GM12878 (cell line): ENCODE measurements around the gene LENG1. TPM values are rescaled to one million over a fixed set of nuclear protein-coding genes. Genes with fewer than 3 reads are reported as not detected.
A peak's percentile ranks its signal among the peaks of the same experiment; 100 is the strongest.

Experiments used
- ATAC-seq: fragments of 200-7000 bp; cut with Tn5 transposase; 3 replicates; pipeline ENCODE4 v1.9.1; 2020; ENCODE audit warnings: mild to moderate bottlenecking, moderate library complexity
- BruUV-seq: library from RNA; stranded (reverse); fragments of 400-500 nt; replicated peaks from 2 replicates; lab custom pipeline; 2021; lab: Mats Ljungman, UMichigan
- CTCF ChIA-PET: fragments of 300-600 bp; sonication (Branson Sonifier 250); formaldehyde crosslinking; extraction: SDS; loops from one replicate; lab custom pipeline; 2021; ENCODE audit warnings: inconsistent platforms; lab: Yijun Ruan, JAX
- POLR2A ChIA-PET: fragments of 350-600 bp; formaldehyde crosslinking; extraction: SDS; loops from one replicate; lab custom pipeline; 2021; ENCODE audit warnings: inconsistent platforms; lab: Charles Lee
- RAD21 ChIA-PET: fragments of 300-600 bp; sonication (Branson Sonifier 250); formaldehyde crosslinking; loops from one replicate; lab custom pipeline; 2023; ENCODE audit warnings: antibody characterized with exemption; ENCODE audit not compliant: unreplicated experiment; lab: Charles Lee
- SMC1A ChIA-PET: fragments of 300-600 bp; sonication (Branson Sonifier 250); formaldehyde crosslinking; loops from one replicate; lab custom pipeline; 2023; ENCODE audit not compliant: unreplicated experiment, uncharacterized antibody; lab: Charles Lee
- DNase-seq: peaks from one replicate; pipeline ENCODE4 v3.0.0-alpha.2; 2011; ENCODE audit warnings: low read depth, low spot score
- FAIRE-seq: peaks from 3 replicates; lab custom pipeline; 2011; peaks lifted over from hg19 to GRCh38; lab: Jason Lieb, UNC
- H2AFZ ChIP-seq: 2 replicates; pipeline ENCODE4 v1.6.0; 2011; ENCODE audit warnings: low read depth, low read length, control low read depth; ENCODE audit not compliant: control insufficient read depth
- H3K27ac ChIP-seq: 2 replicates; pipeline ENCODE4 v1.5.1; 2011; ENCODE audit warnings: control low read depth; ENCODE audit not compliant: control insufficient read depth, insufficient read depth
- H3K27me3 ChIP-seq, 2 experiments: replicated peaks in 1 of 2; 2 replicates each; pipeline versions ENCODE4 v1.6.0 to v1.6.1; 2011; ENCODE audit warnings: low read length in 1 of 2; ENCODE audit not compliant: control insufficient read depth in 2 of 2, insufficient read depth in 2 of 2
- H3K36me3 ChIP-seq, 2 experiments: 2 replicates each; pipeline ENCODE4 v1.5.1; 2011; ENCODE audit warnings: low read length in 1 of 2; ENCODE audit not compliant: control insufficient read depth in 2 of 2, insufficient read depth in 2 of 2
- H3K4me1 ChIP-seq: 2 replicates; pipeline ENCODE4 v1.6.1; 2011; ENCODE audit warnings: mild to moderate bottlenecking, low read length, moderate library complexity, mixed read lengths; ENCODE audit not compliant: control insufficient read depth, insufficient read depth
- H3K4me2 ChIP-seq: 2 replicates; pipeline ENCODE4 v1.6.0; 2011; ENCODE audit warnings: control low read depth; ENCODE audit not compliant: control insufficient read depth, insufficient read depth
- H3K4me3 ChIP-seq: fragments of 200-600 bp; sonication (generic); 2 replicates; pipeline ENCODE4 v1.5.1; 2016
- H3K79me2 ChIP-seq: 2 replicates; pipeline ENCODE4 v1.6.0; 2011; ENCODE audit warnings: low read length; ENCODE audit not compliant: control insufficient read depth, insufficient read depth
- H3K9ac ChIP-seq: 2 replicates; pipeline ENCODE4 v1.8.0; 2011; ENCODE audit warnings: low read length, control low read depth, mixed read lengths; ENCODE audit not compliant: control insufficient read depth, insufficient read depth
- H3K9me3 ChIP-seq: replicated peaks from 3 replicates; pipeline ENCODE4 v1.5.1; 2011; ENCODE audit warnings: mild to moderate bottlenecking, low read length; ENCODE audit not compliant: control insufficient read depth, insufficient read depth
- H4K20me1 ChIP-seq: 2 replicates; pipeline ENCODE4 v1.6.0; 2011; ENCODE audit not compliant: control insufficient read depth, insufficient read depth
- BCL11A ChIP-seq: IDR thresholded peaks from 2 replicates; pipeline ENCODE4 v1.6.1; 2011; ENCODE audit warnings: low read depth, low read length
- FOS ChIP-seq: IDR thresholded peaks from 3 replicates; pipeline ENCODE4 v1.6.1; 2011; ENCODE audit warnings: borderline replicate concordance; ENCODE audit not compliant: insufficient read length; ENCODE audit errors: extremely low read depth
- KAT2A ChIP-seq: conservative IDR thresholded peaks from 2 replicates; pipeline ENCODE4 v1.6.1; 2011; ENCODE audit warnings: low read depth, low read length; ENCODE audit not compliant: control insufficient read depth
- MLLT1 ChIP-seq: fragments of 450-650 bp; IDR thresholded peaks from 2 replicates; pipeline ENCODE4 v1.6.1; 2016; ENCODE audit warnings: mild to moderate bottlenecking
- NR2F1 ChIP-seq: fragments of 450-650 bp; conservative IDR thresholded peaks from 2 replicates; pipeline ENCODE4 v1.6.1; 2017; ENCODE audit warnings: mild to moderate bottlenecking
- SIN3A ChIP-seq: IDR thresholded peaks from 2 replicates; pipeline ENCODE4 v1.6.1; 2012; ENCODE audit warnings: low read depth, low read length, improper control_type of control experiment
- SMAD5 ChIP-seq: IDR thresholded peaks from 2 replicates; pipeline ENCODE4 v1.6.1; 2016; ENCODE audit warnings: antibody characterized with exemption, low read depth
- ZBTB40 ChIP-seq: fragments of 450-650 bp; IDR thresholded peaks from 2 replicates; pipeline ENCODE4 v1.6.1; 2016; ENCODE audit warnings: mild to moderate bottlenecking, moderate library complexity, borderline replicate concordance
- WGBS: methylation state at CpG from one replicate; pipeline ENCODE4 v1.1.6; 2016; ENCODE audit warnings: low lambda C conversion rate; ENCODE audit not compliant: insufficient replicate concordance, insufficient coverage; ENCODE audit errors: missing lambda C conversion rate; 5-methylcytosine and 5-hydroxymethylcytosine counted together
- in situ Hi-C: fragments of 300-500 bp; cut with MboI; formaldehyde crosslinking; loops from 9 replicates; pipeline ENCODE4 v1.14.3; 2018; ENCODE audit warnings: mixed read lengths
- intact Hi-C: fragments of 100-400 bp; cut with micrococcal nuclease; formaldehyde crosslinking; loops from one replicate; pipeline ENCODE4 v1.14.2; 2022; ENCODE audit not compliant: unreplicated experiment
- polyA plus RNA-seq, 11 experiments: library from polyadenylated mRNA; depleted of rRNA in 4 of 11; unstranded in 6 of 11; stranded (reverse) in 5 of 11; fragments of >200 nt; fragmentation: Nextera tagmentation in 4 of 11; fragmentation: Illumina TruSeq in 1 of 11; extraction: Ambion mirVana in 4 of 11; extraction: Trizol in 1 of 11; gene quantifications; 1 replicate in 1 of 11; 2 replicates in 10 of 11; pipeline versions ENCODE4 v1.2.1 to v1.2.3, GENCODE V29; 2011 to 2016; ENCODE audit warnings: inconsistent platforms in 2 of 11, missing spikeins in 2 of 11, low read depth in 1 of 11
- total RNA-seq, 4 experiments: library from RNA; depleted of rRNA in 3 of 4; stranded (reverse); fragments of >200 nt in 3 of 4; fragmentation: Illumina TruSeq in 1 of 4; extraction: Trizol in 1 of 4; gene quantifications; 2 replicates each; pipeline versions ENCODE4 v1.2.1 to v1.2.3, GENCODE V29; 2013 to 2021
- TF ChIP-seq, protein P1 (sequence below): fragments of 450-650 bp; IDR thresholded peaks from 2 replicates; pipeline ENCODE4 v1.6.1; 2018; ENCODE audit warnings: mild to moderate bottlenecking, low read depth, moderate library complexity; ENCODE audit not compliant: partially characterized antibody
- TF ChIP-seq, protein P2 (sequence below): fragments of 450-650 bp; conservative IDR thresholded peaks from 2 replicates; pipeline ENCODE4 v1.6.1; 2017; ENCODE audit warnings: mild to moderate bottlenecking, moderate library complexity

LENG1 gene
- total and polyA plus RNA-seq, 10 of the 15 experiments (the other 5 are each of a cell fraction or from before 2014, with no cell fraction given), result 0.21 to 10.8 (median 5.8) TPM

GRCh38 chr19:54160182-54160811 lies 776 bp upstream of the LENG1 start:
- 7% methylated on average over 28 of the region's 28 CpGs for WGBS
- intact Hi-C loops (no loop called here), in situ Hi-C loops (no loop called here)
- peaks cover 8% of the 10 kb centered on the region for H3K79me2 ChIP-seq
- peaks cover 4% of the 10 kb centered on the region; the same call in 1 of the 2 replicates for H3K4me1 ChIP-seq
- peak overlapping the region; percentile 97 for H3K4me2 ChIP-seq
- TF ChIP-seq, protein P1, sequence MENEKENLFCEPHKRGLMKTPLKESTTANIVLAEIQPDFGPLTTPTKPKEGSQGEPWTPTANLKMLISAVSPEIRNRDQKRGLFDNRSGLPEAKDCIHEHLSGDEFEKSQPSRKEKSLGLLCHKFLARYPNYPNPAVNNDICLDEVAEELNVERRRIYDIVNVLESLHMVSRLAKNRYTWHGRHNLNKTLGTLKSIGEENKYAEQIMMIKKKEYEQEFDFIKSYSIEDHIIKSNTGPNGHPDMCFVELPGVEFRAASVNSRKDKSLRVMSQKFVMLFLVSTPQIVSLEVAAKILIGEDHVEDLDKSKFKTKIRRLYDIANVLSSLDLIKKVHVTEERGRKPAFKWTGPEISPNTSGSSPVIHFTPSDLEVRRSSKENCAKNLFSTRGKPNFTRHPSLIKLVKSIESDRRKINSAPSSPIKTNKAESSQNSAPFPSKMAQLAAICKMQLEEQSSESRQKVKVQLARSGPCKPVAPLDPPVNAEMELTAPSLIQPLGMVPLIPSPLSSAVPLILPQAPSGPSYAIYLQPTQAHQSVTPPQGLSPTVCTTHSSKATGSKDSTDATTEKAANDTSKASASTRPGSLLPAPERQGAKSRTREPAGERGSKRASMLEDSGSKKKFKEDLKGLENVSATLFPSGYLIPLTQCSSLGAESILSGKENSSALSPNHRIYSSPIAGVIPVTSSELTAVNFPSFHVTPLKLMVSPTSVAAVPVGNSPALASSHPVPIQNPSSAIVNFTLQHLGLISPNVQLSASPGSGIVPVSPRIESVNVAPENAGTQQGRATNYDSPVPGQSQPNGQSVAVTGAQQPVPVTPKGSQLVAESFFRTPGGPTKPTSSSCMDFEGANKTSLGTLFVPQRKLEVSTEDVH, result peak; percentile 4
- TF ChIP-seq FOS (no peak), SMAD5 (0 out of 2 replicates have a peak, but pooled peaks have one; percentile 17), MLLT1 (0 out of 2 replicates have a peak, but pooled peaks have one; percentile 10), SIN3A (peak; percentile 56; the same call in 1 of the 2 replicates), ZBTB40 (no peak), BCL11A (no peak), KAT2A (no peak), NR2F1 (peak; percentile 49; the same call in 1 of the 2 replicates)
- TF ChIP-seq, protein P2, sequence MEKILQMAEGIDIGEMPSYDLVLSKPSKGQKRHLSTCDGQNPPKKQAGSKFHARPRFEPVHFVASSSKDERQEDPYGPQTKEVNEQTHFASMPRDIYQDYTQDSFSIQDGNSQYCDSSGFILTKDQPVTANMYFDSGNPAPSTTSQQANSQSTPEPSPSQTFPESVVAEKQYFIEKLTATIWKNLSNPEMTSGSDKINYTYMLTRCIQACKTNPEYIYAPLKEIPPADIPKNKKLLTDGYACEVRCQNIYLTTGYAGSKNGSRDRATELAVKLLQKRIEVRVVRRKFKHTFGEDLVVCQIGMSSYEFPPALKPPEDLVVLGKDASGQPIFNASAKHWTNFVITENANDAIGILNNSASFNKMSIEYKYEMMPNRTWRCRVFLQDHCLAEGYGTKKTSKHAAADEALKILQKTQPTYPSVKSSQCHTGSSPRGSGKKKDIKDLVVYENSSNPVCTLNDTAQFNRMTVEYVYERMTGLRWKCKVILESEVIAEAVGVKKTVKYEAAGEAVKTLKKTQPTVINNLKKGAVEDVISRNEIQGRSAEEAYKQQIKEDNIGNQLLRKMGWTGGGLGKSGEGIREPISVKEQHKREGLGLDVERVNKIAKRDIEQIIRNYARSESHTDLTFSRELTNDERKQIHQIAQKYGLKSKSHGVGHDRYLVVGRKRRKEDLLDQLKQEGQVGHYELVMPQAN, result 0 out of 2 replicates have a peak, but pooled peaks have one; percentile 19
- no peaks in the 10 kb centered on the region; the same call in 2 of the 3 replicates for H3K9me3 ChIP-seq
- ChIA-PET SMC1A (interaction anchor here (1.3 to 1.5 kb wide), 2 partner anchors 23 to 230 kb away, joined by 4 to 5 read pairs; no protein-coding TSS in a partner anchor), RAD21 (interaction anchor here (0.8 to 2.1 kb wide), 3 partner anchors 23 to 29 kb away, joined by 3 to 14 read pairs (median 5); partner anchors contain the start of genes CNOT3 and MBOAT7), CTCF (interaction anchor here (1.2 to 2.1 kb wide), 4 partner anchors 8 to 72 kb away, joined by 3 to 15 read pairs (median 6); partner anchors contain the start of gene CNOT3), POLR2A (interaction anchor here (0.7 to 4.0 kb wide), 7 partner anchors 12 to 45 kb away, joined by 4 to 30 read pairs (median 8); partner anchors contain the start of genes CNOT3, MBOAT7, PRPF31 and TFPT)
- FAIRE-seq (peak; percentile 7), DNase-seq (no peak), ATAC-seq (no peak)
- H3K9ac ChIP-seq, result peak overlapping the region; percentile 82
- no peaks in the 10 kb centered on the region for H3K27me3 ChIP-seq
- H4K20me1 ChIP-seq, result no peaks in the 10 kb centered on the region
- H3K27ac ChIP-seq, result peak overlapping the region; percentile 75
- H3K36me3 ChIP-seq, result peaks cover 5 to 7% of the 10 kb centered on the region in 2 experiments; a peak in 2 of 4 replicates
- TSS peak; percentile 90 for BruUV-seq
- H2AFZ ChIP-seq, result peak overlapping the region; percentile 87
- peak overlapping the region; percentile 95 for H3K4me3 ChIP-seq
